Pons (tissue), 1 donor: ENCODE measurements around the gene SNX9.

Experiments
- DNase-seq: peaks from one replicate; pipeline ENCODE4 v3.0.0-alpha.2; 2016; ENCODE audit warnings: low spot score

SNX9 gene

GRCh38 chr6:157978021-157978783 is 155.2 kb downstream of the SNX9 start:
- DNase-seq = no peak

GRCh38 chr6:157980288-157981131 is 157.5 kb downstream of the SNX9 start:
- peak; percentile 14 for DNase-seq

DNA sequence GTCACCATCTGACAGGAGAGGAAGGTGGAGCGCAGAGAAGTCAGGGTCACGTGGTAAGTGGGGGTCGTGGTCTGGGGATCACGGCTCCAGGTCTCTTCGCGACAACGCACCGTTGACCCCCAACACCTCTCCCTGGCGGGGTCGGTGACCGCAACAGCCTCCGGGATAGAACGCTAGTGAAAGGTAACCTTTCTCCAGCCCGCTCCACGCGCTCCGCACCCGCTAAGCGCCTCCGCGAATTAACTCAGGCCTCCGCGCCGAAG is 158.0 kb downstream of the SNX9 start:
- DNase-seq = no peak

GRCh38 chr6:157981395-157982101 is 158.5 kb downstream of the SNX9 start, which contains the start of gene SYNJ2:
TSS of gene SYNJ2 (plus strand) at chr6:157981863. CDS start at chr6:157981962, 99 bp downstream.
- DNase-seq = peak; percentile 63

DNA sequence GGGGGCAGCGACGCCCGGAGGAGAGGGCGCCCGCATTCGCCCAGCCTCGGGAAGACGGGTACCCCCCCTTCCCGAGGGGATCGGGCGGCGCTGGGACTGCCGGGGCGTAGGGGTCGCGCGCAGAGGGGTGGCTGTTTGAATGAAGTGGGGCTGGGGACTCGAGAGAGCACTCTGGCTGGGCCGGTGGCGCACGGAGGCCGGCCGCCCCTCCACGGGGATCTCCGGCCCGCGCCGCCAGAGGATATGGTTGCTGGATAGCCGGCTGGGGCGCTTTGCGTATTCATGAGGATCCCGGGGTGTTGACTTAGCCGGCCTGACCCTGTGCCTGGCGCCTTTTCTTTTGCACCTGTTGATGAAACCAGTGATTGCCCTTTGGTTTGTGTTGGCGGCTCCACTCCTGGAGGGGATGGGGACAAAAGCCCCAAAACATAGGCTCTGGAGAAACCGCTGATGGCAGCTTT is 159.1 kb downstream of the SNX9 start:
- peak; percentile 24 for DNase-seq

DNA sequence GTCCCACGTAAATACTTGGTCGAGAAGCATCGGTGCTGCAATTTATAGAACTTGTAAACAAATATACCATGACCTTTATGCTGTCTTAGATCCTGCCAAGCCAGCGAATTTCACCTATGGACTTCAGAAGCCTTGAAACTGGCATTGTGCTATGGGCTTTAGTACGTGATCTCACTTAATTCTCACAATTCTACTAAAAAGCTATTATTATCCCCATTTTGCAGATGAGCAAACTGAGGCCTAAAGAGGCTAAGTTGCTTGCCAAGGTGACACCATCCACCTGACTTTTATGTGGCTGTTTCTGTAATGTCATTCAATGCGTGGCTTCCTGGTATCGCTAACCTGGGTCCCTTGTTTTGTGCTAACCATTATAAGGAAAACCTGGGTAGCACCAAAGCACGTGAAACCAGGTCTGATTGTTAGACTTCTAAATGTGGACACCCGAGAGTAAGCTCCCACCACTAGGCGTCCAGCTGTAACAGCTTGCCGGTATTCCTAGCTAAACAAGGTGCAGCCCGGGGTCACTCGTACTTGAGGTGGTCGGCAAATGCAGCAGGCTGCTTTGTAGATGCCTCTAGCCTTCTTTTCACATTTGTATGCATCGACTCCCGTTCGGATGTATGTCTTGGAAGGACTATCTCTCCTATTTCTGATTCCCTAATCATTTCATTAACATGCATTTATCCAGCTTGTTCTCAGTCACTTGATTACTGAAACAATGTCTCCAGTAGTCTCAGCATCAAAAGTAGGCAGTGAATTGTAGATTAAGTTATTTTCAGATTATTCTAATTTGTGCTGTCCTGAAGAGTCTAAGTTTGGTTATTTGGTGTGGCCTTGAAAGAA is 159.7 kb downstream of the SNX9 start:
- DNase-seq = peak; percentile 60

DNA sequence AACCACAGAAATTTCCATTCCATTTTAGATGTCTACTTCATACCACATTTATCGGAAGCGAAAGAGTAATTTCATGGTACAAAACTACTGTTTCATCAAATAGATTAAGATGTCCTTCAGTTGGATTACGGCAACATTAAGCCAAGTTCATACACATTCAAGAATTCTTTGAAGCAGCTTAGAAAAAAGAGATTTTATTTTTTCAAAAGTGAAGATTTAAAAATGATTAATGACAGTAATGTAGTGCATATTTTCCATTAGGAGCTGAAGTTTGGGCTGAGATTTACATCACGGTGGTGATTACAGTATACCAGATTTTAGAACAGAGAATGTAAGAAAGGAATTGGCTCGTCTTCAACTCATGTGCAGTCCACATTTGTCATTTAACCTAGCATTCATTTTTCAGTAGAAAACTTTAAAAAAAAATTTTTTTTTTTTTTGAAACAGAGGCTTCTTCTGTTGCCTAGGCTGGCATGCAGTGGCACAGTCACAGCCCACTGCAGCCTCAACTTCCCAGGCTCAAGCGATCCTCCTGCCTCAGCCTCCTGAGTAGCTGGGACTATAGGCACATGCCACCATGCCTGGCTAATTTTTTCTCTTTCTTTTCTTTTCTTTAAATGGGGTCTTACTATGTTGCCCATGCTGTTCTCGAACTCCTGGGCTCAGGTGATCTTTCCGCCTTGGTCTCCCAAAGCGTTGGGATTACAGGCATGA is 160.5 kb downstream of the SNX9 start:
- no peak for DNase-seq

DNA sequence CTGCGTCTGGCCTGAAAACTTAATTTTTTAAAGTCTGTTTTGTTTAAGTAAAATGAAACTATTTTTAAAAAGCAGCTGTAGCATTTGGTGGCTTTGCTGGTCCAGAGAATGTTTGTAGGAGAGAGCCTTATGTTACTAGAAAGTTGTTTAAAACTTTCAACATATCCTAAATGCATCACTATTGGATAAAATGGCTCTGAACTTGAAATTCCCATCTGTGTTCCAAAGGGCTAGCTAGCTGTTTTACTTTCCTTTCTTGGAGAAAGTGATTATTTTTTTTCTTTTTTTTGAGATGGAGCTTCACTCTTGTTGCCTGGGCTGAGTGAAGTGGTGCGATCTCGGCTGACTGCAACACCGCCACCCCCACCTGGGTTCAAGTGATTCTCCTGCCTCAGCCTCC is 161.1 kb downstream of the SNX9 start:
- peak; percentile 7 for DNase-seq

GRCh38 chr6:157984686-157985225 is 161.7 kb downstream of the SNX9 start:
- peak; percentile 9 for DNase-seq

DNA sequence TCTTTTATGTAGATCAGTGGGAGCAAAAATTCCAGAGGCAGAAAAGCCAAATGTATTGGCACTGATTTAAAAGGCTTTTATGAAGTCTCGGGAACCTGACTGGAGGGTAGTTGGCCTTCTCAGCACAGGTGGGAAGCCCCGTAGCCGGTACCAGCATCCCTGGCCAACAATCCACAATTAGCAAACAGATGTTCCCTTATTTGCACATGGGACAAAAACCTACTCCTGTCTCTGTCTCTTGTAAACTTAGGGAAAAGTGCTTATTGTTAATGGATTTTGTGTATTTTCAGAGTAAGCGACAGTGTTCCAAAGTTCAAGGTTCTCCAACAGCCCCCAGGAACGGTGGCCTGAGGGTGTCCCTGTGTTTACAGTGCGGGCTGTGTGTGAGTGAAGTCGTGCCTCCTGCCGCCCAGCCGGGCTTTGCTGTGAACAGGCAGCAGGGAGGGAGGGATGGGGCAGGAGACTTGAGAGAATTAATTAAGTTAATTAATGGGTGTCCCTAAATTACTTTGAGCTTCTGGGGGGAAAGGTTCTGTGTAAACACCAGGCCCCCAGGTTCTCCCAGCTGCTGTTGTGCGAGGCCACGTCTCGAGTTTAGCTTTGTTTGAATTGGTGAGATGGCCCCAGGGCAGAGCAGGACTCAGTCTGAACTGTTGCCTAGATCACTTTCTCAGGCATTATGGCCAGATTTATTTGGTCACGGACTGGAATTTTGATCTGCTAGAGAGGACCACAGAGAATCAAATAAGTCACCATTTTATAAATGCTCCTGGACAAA is 162.5 kb downstream of the SNX9 start:
- DNase-seq = peak; percentile 70

DNA sequence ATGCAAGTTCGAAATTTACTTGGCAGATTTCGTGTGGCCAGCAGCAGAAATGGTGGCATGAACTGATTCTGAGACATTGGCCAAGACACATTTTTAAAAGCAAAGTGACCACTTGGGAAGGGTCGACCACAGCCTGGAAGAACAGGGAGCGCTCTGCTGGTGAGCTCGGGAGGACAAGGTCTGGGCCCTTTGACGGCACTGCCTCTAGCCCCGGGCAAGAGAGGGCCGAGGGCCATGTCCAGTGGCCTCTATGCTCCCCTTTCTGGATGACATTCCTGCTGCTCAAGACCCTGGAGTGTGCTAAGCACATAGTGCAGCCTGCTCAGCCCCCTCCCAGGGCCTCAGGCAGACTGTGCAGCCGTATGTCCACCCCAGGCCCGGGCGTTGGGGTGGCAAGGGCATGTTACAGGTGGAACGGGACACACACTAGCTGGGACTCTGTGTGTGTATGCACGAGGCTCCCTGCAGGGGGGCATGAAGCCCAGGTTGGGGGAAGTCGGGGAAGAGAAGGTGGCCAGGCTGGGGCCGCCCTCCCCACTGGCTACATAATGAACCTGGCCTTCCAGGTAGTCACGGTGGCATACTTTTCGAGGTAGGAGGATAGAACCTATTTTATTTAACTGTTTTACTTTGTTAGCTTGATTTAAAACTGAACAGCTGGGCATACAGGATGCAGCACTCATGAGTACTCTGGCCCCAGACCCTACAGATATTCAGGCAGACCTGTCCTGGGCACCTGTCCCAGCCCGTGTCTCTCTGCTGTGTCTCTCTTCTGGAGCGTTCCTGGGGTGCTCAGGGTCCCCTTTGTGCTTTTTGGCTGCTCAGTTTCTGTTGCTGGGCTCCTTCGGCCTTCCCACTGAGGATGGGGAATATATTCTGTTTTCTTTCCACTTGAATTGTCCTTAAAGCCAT is 165.0 kb downstream of the SNX9 start:
- peak; percentile 13 for DNase-seq

GRCh38 chr6:157988700-157989063 is 165.6 kb downstream of the SNX9 start:
- DNase-seq = no peak

GRCh38 chr6:157989541-157990289 is 166.7 kb downstream of the SNX9 start:
- DNase-seq = peak; percentile 67

- peak; percentile 14 for DNase-seq
Observed at GRCh38 chr6:157990321-157991066, 167.4 kb downstream of the SNX9 start.

DNA sequence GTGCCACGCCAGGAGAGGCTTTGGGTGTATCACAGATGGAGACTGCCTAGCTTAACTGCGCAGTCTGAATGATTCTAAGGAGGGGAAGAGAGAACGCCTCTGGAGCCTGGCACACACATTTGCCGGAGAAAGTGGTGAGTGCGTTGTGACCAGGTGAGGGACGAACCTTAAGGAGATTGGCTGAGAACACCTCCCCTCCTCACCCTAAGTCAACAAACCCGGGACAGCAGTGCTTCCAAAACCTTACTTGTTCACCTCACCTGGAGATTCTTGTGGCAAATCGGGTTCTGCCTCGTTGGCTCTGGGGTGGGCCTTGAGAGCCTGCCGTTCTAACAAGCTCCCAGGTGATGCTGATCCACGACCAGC is 168.0 kb downstream of the SNX9 start:
- DNase-seq = peak; percentile 10

DNA sequence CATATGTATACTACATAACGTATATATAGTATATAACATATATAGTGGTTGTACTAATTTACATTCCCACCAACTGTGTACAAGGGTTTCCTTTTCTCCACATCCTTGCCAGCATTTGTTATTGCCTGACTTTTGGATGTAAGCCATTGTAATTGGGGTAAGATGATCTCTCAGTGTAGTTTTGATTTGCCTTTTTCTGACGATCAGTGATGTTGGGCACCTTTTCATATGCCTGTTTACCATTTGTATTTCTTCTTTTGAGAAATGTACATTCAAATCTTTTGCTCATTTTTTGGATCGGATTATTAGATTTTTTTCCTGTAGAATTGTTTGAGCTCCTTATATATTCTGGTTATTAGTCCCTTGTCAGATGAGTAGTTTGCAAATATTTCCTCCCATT is 170.0 kb downstream of the SNX9 start:
- peak; percentile 23 for DNase-seq

- peak; percentile 93 for DNase-seq
Observed at GRCh38 chr6:157994125-157994795, 171.2 kb downstream of the SNX9 start.
